ENCODE measurements around the gene SYT11.

GRCh38 chr1:155827450-155827849 lies 31.9 kb upstream of the SYT11 start:
- no peak for TF ChIP-seq POLR2AphosphoS5 (IDR thresholded peaks at IDR 0.05; ENCODE audit: low read depth, low read length)
- TF ChIP-seq POLR2A (IDR thresholded peaks at IDR 0.05; ENCODE audit: low read depth, low read length): no peak
